Activated CD4-positive, alpha-beta T cell treated with anti-CD3 and anti-CD28 coated beads, Interleukin-2, amount 10 ng/mL, durations not matched to agents 24 days and 14 days (primary cell): ENCODE data around the gene PTPN6. TPM values are rescaled to one million over a fixed set of nuclear protein-coding genes. Genes with fewer than 3 reads are reported as not detected.

Experiments used
- DNase-seq: peaks from one replicate; pipeline ENCODE4 v3.0.0; 2022
- H3K27ac Mint-ChIP-seq: one replicate; pipeline ENCODE4 v1.8.0; 2022; ENCODE audit warnings: mild to moderate bottlenecking, mixed read lengths
- H3K27me3 Mint-ChIP-seq: one replicate; pipeline ENCODE4 v1.8.0; 2022; ENCODE audit warnings: mixed read lengths
- H3K36me3 Mint-ChIP-seq: one replicate; pipeline ENCODE4 v1.8.0; 2022; ENCODE audit warnings: low read depth, mild to moderate bottlenecking, mixed read lengths
- H3K4me1 Mint-ChIP-seq: one replicate; pipeline ENCODE4 v1.8.0; 2021; ENCODE audit warnings: mixed read lengths
- H3K4me3 Mint-ChIP-seq: one replicate; pipeline ENCODE4 v1.8.0; 2022; ENCODE audit warnings: mild to moderate bottlenecking, moderate library complexity, mixed read lengths
- H3K9me3 Mint-ChIP-seq: one replicate; pipeline ENCODE4 v1.8.0; 2021; ENCODE audit warnings: mixed read lengths
- intact Hi-C: fragments of 100-400 bp; cut with micrococcal nuclease; formaldehyde crosslinking; loops from one replicate; pipeline ENCODE4 v1.15.1; 2023
- total RNA-seq: library from RNA; stranded (reverse); gene quantifications from 2 replicates; pipeline ENCODE4 v1.2.3, GENCODE V29; 2022

The PTPN6 gene
- total RNA-seq, 1 donor from 2014 or later = 355 TPM

DNA sequence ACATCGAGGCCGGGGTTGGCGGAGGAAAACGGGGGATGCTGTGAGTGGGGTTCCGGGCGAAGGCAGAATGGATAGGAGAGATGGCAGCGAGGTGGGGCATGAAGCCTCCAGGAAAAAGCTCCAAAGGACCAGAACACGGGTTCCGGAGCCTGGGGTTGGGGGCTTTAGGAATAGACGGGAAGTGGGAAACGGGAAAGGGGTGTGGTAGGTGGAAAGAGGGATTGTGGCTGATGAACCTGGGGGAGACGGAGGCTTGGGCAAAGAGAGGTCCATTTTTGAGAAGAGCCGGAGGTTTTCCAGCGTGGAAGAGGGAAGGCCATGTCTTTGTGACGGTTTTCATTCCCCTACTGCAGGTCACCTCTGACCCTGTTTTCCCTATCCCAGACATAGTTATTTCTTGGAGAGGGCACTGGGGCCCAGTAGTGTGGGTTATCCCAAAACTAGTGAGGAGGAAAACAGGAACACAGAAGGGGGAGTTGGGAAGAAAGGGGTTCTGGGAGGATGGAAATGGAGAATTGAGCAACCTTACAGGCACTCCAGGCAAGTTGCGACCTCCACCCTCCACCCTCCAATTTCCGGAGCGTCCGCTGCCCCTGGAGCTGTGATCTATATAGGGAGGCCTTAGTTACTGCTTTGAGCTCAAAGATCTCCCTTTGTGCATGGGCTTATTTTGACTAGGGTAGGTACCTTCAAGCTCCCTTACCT, 22.3 kb upstream of the PTPN6 start:
- peaks cover 61% of the 10 kb centered on the region for H3K4me1 Mint-ChIP-seq
- no peaks in the 10 kb centered on the region for H3K27me3 Mint-ChIP-seq
- H3K4me3 Mint-ChIP-seq = peak overlapping the region; percentile 96
- no peak for DNase-seq
- H3K36me3 Mint-ChIP-seq = peaks cover 21% of the 10 kb centered on the region
- intact Hi-C loops = no loop called here
- no peaks in the 10 kb centered on the region for H3K9me3 Mint-ChIP-seq
- peak overlapping the region; percentile 90 for H3K27ac Mint-ChIP-seq

DNA sequence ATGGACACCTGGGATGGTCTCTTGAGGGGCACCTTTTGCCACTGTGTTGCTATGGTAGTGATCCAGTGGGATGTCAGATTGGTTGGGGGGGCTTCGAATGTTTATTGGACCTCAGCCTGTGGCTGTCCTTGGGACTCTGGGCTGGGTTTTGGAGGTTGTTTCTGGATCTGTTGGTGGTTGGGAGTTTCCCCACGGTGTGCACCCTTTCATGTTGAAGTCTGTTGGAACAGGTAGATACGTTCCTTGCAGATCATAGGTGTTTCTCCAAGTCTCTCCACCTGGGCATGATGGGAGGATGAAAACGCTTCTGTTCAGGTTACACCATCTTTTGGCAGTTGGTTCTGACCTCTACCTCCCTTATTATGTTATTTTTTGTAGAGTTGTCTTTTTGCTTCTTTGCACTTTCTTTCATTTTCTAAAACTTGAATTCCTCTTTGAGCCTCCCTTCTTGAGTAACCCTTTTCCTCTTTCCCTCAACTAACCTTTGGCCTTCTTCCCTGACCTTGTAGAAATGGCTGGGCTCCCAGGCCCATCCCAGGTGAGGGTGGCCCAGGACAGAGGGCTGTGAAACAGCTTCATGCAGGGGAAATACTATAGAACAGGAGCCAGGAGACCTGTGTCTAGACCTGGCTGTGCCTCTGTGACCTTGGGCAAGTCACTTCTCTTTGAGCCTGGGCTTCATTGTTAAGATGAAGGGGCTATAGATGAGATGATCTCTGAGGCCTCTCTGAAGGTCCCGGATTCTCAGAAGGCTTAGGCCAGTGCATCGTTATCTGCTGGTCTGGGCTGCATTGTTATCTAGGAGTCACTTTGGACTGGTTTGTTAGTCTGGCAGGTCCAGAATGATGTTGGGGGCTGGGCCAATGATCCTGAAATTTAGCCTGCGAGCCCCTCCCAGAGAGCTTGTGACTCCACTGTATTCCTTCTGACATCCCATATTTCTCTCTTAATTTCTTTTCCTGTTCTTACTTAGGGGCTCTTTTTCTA, 21.4 kb upstream of the PTPN6 start:
- H3K27me3 Mint-ChIP-seq = no peaks in the 10 kb centered on the region
- H3K4me3 Mint-ChIP-seq = peak overlapping the region; percentile 96

DNA sequence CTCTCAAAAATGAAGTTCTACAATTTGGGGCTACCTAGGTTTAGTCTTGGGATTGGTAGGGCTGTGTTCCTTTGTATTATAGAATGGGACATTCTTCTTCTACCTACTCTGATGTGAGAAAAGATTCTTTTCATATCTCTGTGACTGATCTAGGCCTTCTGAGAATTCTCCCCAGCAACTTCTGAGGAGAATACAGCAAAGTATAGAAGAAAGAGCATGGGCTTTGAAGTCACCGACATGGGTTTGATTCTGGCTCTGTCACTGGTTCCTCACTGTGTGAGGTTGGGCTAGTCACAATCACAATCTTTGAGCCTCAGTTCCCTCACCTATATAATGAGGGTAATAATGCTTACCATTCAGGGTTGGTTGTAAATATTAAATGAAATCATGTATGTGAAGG, 18.4 kb upstream of the PTPN6 start:
- peak overlapping the region; percentile 89 for H3K27ac Mint-ChIP-seq
- DNase-seq = no peak
- H3K27me3 Mint-ChIP-seq = no peaks in the 10 kb centered on the region
- H3K4me3 Mint-ChIP-seq = peak overlapping the region; percentile 36
- H3K4me1 Mint-ChIP-seq = peaks cover 67% of the 10 kb centered on the region
- intact Hi-C loops = no loop called here
- no peaks in the 10 kb centered on the region for H3K9me3 Mint-ChIP-seq
- H3K36me3 Mint-ChIP-seq = peaks cover 39% of the 10 kb centered on the region

More for the DNA sequence above, 21.4 kb upstream of the PTPN6 start:
- peaks cover 21% of the 10 kb centered on the region for H3K36me3 Mint-ChIP-seq
- peaks cover 60% of the 10 kb centered on the region for H3K4me1 Mint-ChIP-seq
- intact Hi-C loops = no loop called here
- no peak for DNase-seq
- no peaks in the 10 kb centered on the region for H3K9me3 Mint-ChIP-seq
- H3K27ac Mint-ChIP-seq = peak overlapping the region; percentile 90

DNA sequence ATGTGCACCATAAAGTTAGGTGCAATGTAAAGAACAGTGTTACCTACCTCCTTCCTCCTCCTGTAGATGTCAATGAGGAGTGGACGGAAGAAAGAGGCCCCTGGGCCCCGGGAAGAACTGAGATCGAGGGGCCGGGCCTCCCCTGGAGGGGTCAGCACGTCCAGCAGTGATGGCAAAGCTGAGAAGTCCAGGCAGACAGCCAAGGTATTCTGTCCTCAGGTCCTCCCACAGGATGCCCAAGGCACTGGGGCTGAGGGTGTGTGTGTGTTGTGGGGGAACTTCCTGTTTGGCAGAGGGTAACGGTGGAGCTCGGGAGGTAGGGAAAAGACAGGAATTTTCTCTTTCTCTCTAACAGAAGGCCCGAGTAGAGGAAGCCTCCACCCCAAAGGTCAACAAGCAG, 17.0 kb upstream of the PTPN6 start:
- Mint-ChIP-seq H3K4me3 (peak overlapping the region; percentile 18), H3K27ac (peak overlapping the region; percentile 67), H3K9me3 (no peaks in the 10 kb centered on the region), H3K4me1 (peaks cover 65% of the 10 kb centered on the region), H3K36me3 (peaks cover 41% of the 10 kb centered on the region), H3K27me3 (no peaks in the 10 kb centered on the region)
- DNase-seq = no peak
- intact Hi-C loops = no loop called here

DNA sequence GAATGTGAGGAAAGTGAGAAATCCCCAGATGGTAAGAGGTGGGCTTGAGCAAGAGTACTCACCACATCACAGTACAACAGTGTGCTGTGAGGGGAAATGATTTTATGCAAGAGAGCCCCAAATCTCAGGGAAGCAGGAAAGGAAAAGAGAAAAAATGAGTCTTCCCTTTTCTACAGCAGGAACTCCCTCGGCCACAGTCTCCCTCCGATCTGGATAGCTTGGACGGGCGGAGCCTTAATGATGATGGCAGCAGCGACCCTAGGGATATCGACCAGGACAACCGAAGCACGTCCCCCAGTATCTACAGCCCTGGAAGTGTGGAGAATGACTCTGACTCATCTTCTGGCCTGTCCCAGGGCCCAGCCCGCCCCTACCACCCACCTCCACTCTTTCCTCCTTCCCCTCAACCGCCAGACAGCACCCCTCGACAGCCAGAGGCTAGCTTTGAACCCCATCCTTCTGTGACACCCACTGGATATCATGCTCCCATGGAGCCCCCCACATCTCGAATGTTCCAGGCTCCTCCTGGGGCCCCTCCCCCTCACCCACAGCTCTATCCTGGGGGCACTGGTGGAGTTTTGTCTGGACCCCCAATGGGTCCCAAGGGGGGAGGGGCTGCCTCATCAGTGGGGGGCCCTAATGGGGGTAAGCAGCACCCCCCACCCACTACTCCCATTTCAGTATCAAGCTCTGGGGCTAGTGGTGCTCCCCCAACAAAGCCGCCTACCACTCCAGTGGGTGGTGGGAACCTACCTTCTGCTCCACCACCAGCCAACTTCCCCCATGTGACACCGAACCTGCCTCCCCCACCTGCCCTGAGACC, 15.6 kb upstream of the PTPN6 start:
- Mint-ChIP-seq H3K27me3 (no peaks in the 10 kb centered on the region), H3K4me1 (peaks cover 55% of the 10 kb centered on the region), H3K36me3 (peaks cover 45% of the 10 kb centered on the region), H3K4me3 (peak overlapping the region; percentile 94), H3K27ac (peak overlapping the region; percentile 99), H3K9me3 (no peaks in the 10 kb centered on the region)
- intact Hi-C loops = loop anchor here (5.0 kb wide), 1 partner anchor 63 kb away; the partner anchor contains the start of gene SPSB2
- DNase-seq = no peak

DNA sequence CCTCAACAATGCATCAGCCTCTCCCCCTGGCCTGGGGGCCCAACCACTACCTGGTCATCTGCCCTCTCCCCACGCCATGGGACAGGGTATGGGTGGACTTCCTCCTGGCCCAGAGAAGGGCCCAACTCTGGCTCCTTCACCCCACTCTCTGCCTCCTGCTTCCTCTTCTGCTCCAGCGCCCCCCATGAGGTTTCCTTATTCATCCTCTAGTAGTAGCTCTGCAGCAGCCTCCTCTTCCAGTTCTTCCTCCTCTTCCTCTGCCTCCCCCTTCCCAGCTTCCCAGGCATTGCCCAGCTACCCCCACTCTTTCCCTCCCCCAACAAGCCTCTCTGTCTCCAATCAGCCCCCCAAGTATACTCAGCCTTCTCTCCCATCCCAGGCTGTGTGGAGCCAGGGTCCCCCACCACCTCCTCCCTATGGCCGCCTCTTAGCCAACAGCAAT, 14.9 kb upstream of the PTPN6 start:
- Mint-ChIP-seq H3K27me3 (no peaks in the 10 kb centered on the region), H3K9me3 (no peaks in the 10 kb centered on the region), H3K27ac (peak overlapping the region; percentile 99), H3K4me3 (peak overlapping the region; percentile 94), H3K36me3 (peaks cover 48% of the 10 kb centered on the region), H3K4me1 (peaks cover 51% of the 10 kb centered on the region)
- intact Hi-C loops = loop anchor here (5.0 kb wide), 1 partner anchor 64 kb away; the partner anchor contains the start of gene SPSB2
- no peak for DNase-seq

DNA sequence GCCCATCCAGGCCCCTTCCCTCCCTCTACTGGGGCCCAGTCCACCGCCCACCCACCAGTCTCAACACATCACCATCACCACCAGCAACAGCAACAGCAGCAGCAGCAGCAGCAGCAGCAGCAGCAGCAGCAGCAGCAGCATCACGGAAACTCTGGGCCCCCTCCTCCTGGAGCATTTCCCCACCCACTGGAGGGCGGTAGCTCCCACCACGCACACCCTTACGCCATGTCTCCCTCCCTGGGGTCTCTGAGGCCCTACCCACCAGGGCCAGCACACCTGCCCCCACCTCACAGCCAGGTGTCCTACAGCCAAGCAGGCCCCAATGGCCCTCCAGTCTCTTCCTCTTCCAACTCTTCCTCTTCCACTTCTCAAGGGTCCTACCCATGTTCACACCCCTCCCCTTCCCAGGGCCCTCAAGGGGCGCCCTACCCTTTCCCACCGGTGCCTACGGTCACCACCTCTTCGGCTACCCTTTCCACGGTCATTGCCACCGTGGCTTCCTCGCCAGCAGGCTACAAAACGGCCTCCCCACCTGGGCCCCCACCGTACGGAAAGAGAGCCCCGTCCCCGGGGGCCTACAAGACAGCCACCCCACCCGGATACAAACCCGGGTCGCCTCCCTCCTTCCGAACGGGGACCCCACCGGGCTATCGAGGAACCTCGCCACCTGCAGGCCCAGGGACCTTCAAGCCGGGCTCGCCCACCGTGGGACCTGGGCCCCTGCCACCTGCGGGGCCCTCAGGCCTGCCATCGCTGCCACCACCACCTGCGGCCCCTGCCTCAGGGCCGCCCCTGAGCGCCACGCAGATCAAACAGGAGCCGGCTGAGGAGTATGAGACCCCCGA, 14.3 kb upstream of the PTPN6 start:
- intact Hi-C loops = loop anchor here (5.0 kb wide), 1 partner anchor 65 kb away; the partner anchor contains the start of gene SPSB2
- peak overlapping the region; percentile 94 for H3K4me3 Mint-ChIP-seq
- no peaks in the 10 kb centered on the region for H3K27me3 Mint-ChIP-seq
- no peaks in the 10 kb centered on the region for H3K9me3 Mint-ChIP-seq
- peak; percentile 88 for DNase-seq
- peak overlapping the region; percentile 99 for H3K27ac Mint-ChIP-seq
- peaks cover 54% of the 10 kb centered on the region for H3K36me3 Mint-ChIP-seq
- H3K4me1 Mint-ChIP-seq = peaks cover 53% of the 10 kb centered on the region

DNA sequence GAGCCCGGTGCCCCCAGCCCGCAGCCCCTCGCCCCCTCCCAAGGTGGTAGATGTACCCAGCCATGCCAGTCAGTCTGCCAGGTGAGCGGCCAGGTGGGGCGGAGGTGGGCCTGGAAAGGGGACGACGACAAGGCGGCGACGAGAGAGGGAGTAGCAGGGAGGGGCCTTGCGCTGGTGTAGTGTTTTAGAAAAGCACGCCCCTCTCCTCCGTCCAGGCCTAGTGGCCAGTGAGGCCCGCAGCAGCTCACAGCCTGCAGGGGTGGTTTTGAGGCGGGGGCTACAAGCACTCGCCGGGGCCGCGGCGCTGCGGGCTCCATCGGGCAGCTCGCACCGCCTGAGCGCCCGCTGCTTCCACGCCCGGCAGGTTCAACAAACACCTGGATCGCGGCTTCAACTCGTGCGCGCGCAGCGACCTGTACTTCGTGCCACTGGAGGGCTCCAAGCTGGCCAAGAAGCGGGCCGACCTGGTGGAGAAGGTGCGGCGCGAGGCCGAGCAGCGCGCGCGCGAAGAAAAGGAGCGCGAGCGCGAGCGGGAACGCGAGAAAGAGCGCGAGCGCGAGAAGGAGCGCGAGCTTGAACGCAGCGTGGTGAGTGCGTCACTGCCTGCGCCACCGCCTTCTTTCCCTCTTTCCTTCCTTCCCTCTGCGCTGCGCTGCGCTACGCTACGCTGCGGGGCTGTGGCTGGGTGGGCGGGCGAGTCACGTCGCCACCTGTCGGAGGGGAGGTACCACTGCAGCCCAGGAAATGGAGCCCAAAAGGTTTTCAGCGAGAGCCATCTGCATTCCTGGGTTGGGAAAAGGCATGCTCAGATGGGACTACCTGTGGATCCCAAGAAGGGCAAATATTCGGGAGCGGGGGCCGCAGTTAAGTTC, 13.4 kb upstream of the PTPN6 start:
- Mint-ChIP-seq H3K27ac (peak overlapping the region; percentile 99), H3K27me3 (no peaks in the 10 kb centered on the region), H3K36me3 (peaks cover 59% of the 10 kb centered on the region), H3K4me3 (peak overlapping the region; percentile 94), H3K4me1 (peaks cover 51% of the 10 kb centered on the region), H3K9me3 (no peaks in the 10 kb centered on the region)
- intact Hi-C loops = loop anchor here (1.0 to 5.0 kb wide), 2 partner anchors 13 to 65 kb away; partner anchors contain the start of gene SPSB2
- peak; percentile 98 for DNase-seq

DNA sequence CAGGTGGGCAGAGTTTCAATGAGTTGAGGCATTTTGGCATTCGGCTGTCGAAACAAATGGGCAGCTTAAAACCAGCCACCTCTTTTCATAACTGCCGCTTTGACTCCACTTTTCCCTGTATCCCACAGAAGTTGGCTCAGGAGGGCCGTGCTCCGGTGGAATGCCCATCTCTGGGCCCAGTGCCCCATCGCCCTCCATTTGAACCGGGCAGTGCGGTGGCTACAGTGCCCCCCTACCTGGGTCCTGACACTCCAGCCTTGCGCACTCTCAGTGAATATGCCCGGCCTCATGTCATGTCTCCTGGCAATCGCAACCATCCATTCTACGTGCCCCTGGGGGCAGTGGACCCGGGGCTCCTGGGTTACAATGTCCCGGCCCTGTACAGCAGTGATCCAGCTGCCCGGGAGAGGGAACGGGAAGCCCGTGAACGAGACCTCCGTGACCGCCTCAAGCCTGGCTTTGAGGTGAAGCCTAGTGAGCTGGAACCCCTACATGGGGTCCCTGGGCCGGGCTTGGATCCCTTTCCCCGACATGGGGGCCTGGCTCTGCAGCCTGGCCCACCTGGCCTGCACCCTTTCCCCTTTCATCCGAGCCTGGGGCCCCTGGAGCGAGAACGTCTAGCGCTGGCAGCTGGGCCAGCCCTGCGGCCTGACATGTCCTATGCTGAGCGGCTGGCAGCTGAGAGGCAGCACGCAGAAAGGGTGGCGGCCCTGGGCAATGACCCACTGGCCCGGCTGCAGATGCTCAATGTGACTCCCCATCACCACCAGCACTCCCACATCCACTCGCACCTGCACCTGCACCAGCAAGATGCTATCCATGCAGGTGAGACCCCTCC, 12.6 kb upstream of the PTPN6 start:
- intact Hi-C loops = loop anchor here (1.0 to 5.0 kb wide), 2 partner anchors 14 to 66 kb away; partner anchors contain the start of gene SPSB2
- H3K27ac Mint-ChIP-seq = peak overlapping the region; percentile 99
- peaks cover 58% of the 10 kb centered on the region for H3K36me3 Mint-ChIP-seq
- peak overlapping the region; percentile 94 for H3K4me3 Mint-ChIP-seq
- no peak for DNase-seq
- H3K27me3 Mint-ChIP-seq = no peaks in the 10 kb centered on the region
- H3K4me1 Mint-ChIP-seq = peaks cover 52% of the 10 kb centered on the region
- no peaks in the 10 kb centered on the region for H3K9me3 Mint-ChIP-seq

DNA sequence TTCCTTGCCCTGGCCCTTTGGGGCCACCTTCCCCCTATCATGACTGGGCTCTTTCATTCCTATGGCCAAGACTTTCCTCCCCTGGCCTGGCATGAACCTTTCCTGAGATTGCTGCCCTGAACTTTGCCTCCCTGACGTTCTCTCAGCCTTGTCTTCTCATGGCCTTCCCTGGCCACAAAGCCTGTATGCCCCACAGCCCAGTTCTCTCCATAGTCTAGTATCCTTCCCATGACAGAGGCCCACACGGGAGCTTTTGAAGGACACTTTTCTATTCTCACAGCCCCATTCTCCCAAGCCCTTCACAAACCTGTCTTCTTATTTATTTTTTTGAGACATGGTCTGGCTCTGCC, 12.0 kb upstream of the PTPN6 start:
- no peak for DNase-seq
- no peaks in the 10 kb centered on the region for H3K9me3 Mint-ChIP-seq
- H3K36me3 Mint-ChIP-seq = peaks cover 57% of the 10 kb centered on the region
- intact Hi-C loops = loop anchor here (5.0 kb wide), 1 partner anchor 67 kb away; the partner anchor contains the start of gene SPSB2
- no peaks in the 10 kb centered on the region for H3K27me3 Mint-ChIP-seq
- peak overlapping the region; percentile 85 for H3K27ac Mint-ChIP-seq
- peaks cover 48% of the 10 kb centered on the region for H3K4me1 Mint-ChIP-seq
- peak overlapping the region; percentile 56 for H3K4me3 Mint-ChIP-seq

DNA sequence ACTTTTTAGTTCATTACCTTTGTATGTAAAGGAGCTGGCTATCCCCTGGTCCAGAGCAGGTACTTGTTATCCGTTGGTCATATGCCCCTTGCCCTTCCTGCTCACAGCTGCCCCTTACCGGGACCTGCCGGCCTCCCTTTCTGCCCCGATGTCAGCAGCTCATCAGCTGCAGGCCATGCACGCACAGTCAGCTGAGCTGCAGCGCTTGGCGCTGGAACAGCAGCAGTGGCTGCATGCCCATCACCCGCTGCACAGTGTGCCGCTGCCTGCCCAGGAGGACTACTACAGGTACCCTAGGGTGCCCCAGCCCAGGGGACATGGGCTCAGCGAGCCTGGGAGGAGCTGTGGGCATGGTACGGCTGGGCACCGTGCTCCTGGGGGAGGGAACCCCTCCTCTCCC, 9.9 kb upstream of the PTPN6 start:
- peak overlapping the region; percentile 75 for H3K27ac Mint-ChIP-seq
- intact Hi-C loops = no loop called here
- no peaks in the 10 kb centered on the region for H3K9me3 Mint-ChIP-seq
- peaks cover 52% of the 10 kb centered on the region for H3K36me3 Mint-ChIP-seq
- H3K4me3 Mint-ChIP-seq = no peak overlapping the region
- H3K27me3 Mint-ChIP-seq = no peaks in the 10 kb centered on the region
- H3K4me1 Mint-ChIP-seq = peaks cover 49% of the 10 kb centered on the region
- no peak for DNase-seq
